ENCODE data around the gene HHAT.
"Not testable (repeated sequence)": the region's sequence is repeated elsewhere in the genome, so short reads cannot be mapped to it uniquely, and the experiment has no call there.

HHAT gene

GRCh38 chr1:210315529-210315928 lies 13.2 kb upstream of the HHAT start:
- FAIRE-seq: no peak

- no peak for FAIRE-seq
Measured at GRCh38 chr1:210321131-210321530, 7.6 kb upstream of the HHAT start.

GRCh38 chr1:210321552-210321951 lies 7.2 kb upstream of the HHAT start:
- no peak for FAIRE-seq

- FAIRE-seq: peak; percentile 70
Measured at GRCh38 chr1:210323957-210324356, 4.7 kb upstream of the HHAT start.

- FAIRE-seq: no peak
Measured at GRCh38 chr1:210325026-210325670, 3.6 kb upstream of the HHAT start.

- no peak for FAIRE-seq
Measured at GRCh38 chr1:210328032-210328745, 513 bp upstream of the HHAT start.

- FAIRE-seq: no peak
Measured at GRCh38 chr1:210330279-210330866, 1.7 kb downstream of the HHAT start.

GRCh38 chr1:210332233-210332632 lies 3.5 kb downstream of the HHAT start:
- FAIRE-seq: no peak

GRCh38 chr1:210332719-210333398 lies 4.2 kb downstream of the HHAT start:
- no peak for FAIRE-seq

GRCh38 chr1:210335001-210335400 lies 6.3 kb downstream of the HHAT start:
- no peak for FAIRE-seq

GRCh38 chr1:210336362-210336761 lies 7.7 kb downstream of the HHAT start:
- FAIRE-seq: no peak

- FAIRE-seq: no peak
Measured at GRCh38 chr1:210339500-210339899, 10.8 kb downstream of the HHAT start.

- no peak for FAIRE-seq
Measured at GRCh38 chr1:210340311-210340710, 11.6 kb downstream of the HHAT start.

- no peak for FAIRE-seq
Measured at GRCh38 chr1:210340841-210341240, 12.1 kb downstream of the HHAT start.

GRCh38 chr1:210342986-210343780 lies 14.5 kb downstream of the HHAT start:
- no peak for FAIRE-seq

- FAIRE-seq: no peak
Measured at GRCh38 chr1:210344706-210345105, 16.0 kb downstream of the HHAT start.

- FAIRE-seq: no peak
Measured at GRCh38 chr1:210347112-210347511, 18.4 kb downstream of the HHAT start.

GRCh38 chr1:210351496-210351895 lies 22.8 kb downstream of the HHAT start:
- FAIRE-seq: no peak

- no peak for FAIRE-seq
Measured at GRCh38 chr1:210352575-210352974, 23.9 kb downstream of the HHAT start.

- not testable (repeated sequence) for FAIRE-seq
Measured at GRCh38 chr1:210354305-210354704, 25.6 kb downstream of the HHAT start.

GRCh38 chr1:210358626-210359025 lies 29.9 kb downstream of the HHAT start:
- FAIRE-seq: no peak

- no peak for FAIRE-seq
Measured at GRCh38 chr1:210359255-210359654, 30.6 kb downstream of the HHAT start.
